ENCODE results near the gene GNPTAB.

GRCh38 chr12:101700299-101700820 lies 130.4 kb downstream of the GNPTAB start:
- no peak for TF ChIP-seq BHLHE40 (IDR thresholded peaks at IDR 0.05; ENCODE audit: borderline replicate concordance)
- TF ChIP-seq FOXM1 (IDR thresholded peaks at IDR 0.05; ENCODE audit: borderline replicate concordance) = no peak
- no peak for TF ChIP-seq ZNF384 (IDR thresholded peaks at IDR 0.05)
